Lung (tissue), 12 donors: ENCODE results near the gene ANGPTL2. TPM values are rescaled to one million over a fixed set of nuclear protein-coding genes. Genes with fewer than 3 reads are reported as not detected.

Experiments used
- ATAC-seq: fragments of 200-7000 bp; cut with Tn5 transposase; one replicate; pipeline ENCODE4 v1.9.1; 2020; ENCODE audit warnings: moderate number of reproducible peaks; ENCODE audit not compliant: insufficient read depth, low FRiP score
- DNase-seq, 3 donors: peaks; one replicate each; pipeline ENCODE4 v3.0.0-alpha.2; 2013 to 2017
- H3K27ac ChIP-seq, 2 donors: one replicate each; pipeline ENCODE4 v1.5.1; 2013; ENCODE audit warnings: mild to moderate bottlenecking in 2 of 2, moderate library complexity in 2 of 2, control low read depth in 1 of 2, inconsistent platforms in 1 of 2, low read depth in 1 of 2, low read length in 1 of 2
- H3K27me3 ChIP-seq, 3 donors: one replicate each; pipeline ENCODE4 v1.5.1; 2013; ENCODE audit warnings: low read length in 2 of 3; ENCODE audit not compliant: control insufficient read depth in 3 of 3, insufficient read depth in 3 of 3
- H3K36me3 ChIP-seq, 4 donors: one replicate each; pipeline ENCODE4 v1.5.1; 2013; ENCODE audit warnings: low read length in 4 of 4, mild to moderate bottlenecking in 1 of 4, moderate library complexity in 1 of 4; ENCODE audit not compliant: control insufficient read depth in 4 of 4, insufficient read depth in 4 of 4
- H3K4me1 ChIP-seq, 5 donors: one replicate each; pipeline ENCODE4 v1.5.1; 2013; ENCODE audit warnings: low read length in 5 of 5, mild to moderate bottlenecking in 2 of 5, moderate library complexity in 1 of 5; ENCODE audit not compliant: control insufficient read depth in 5 of 5, insufficient read depth in 5 of 5
- H3K4me3 ChIP-seq: one replicate; pipeline ENCODE4 v1.5.1; 2013; ENCODE audit warnings: mild to moderate bottlenecking, control low read depth, moderate library complexity
- H3K9ac ChIP-seq, 2 donors: one replicate each; pipeline ENCODE4 v1.5.1; 2013; ENCODE audit warnings: low read length in 2 of 2, control low read depth in 1 of 2; ENCODE audit not compliant: insufficient read depth in 1 of 2
- H3K9me3 ChIP-seq, 4 donors: one replicate each; pipeline ENCODE4 v1.5.1; 2013; ENCODE audit warnings: low read length in 3 of 4, mild to moderate bottlenecking in 1 of 4, moderate library complexity in 1 of 4; ENCODE audit not compliant: control insufficient read depth in 4 of 4, insufficient read depth in 3 of 4
- WGBS, 2 donors: extraction: QIAGEN DNeasy Blood & Tissue Kit; methylation state at CpG; one replicate each; pipeline ENCODE4 v1.1.7; 2013; 5-methylcytosine and 5-hydroxymethylcytosine counted together
- polyA plus RNA-seq, 2 donors: library from polyadenylated mRNA; stranded (reverse); fragments of 200-250 nt; gene quantifications; one replicate each; pipeline ENCODE4 v1.2.1, GENCODE V29; 2013
- total RNA-seq, 2 donors: library from RNA; depleted of rRNA in 1 of 2; stranded (reverse); fragments of >200 nt in 1 of 2; gene quantifications; one replicate each; pipeline ENCODE4 v1.2.1, GENCODE V29; 2014 to 2021
- TF ChIP-seq, protein P1 (sequence below): IDR thresholded peaks from 2 replicates; pipeline ENCODE4 v1.5.1; 2012; ENCODE audit warnings: mild to moderate bottlenecking; ENCODE audit errors: control extremely low read depth, extremely low read depth
- donor health status: control.
- donor health status: control.
- donor health status: Bipolar disorder and iron deficiency.
- donor health status: healthy.
- donor health status: DM: yes; HTN: yes; CAD: no.

The ANGPTL2 gene
- total and polyA plus RNA-seq, 4 donors, result 7.5 to 18.8 (median 11.0) TPM

DNA sequence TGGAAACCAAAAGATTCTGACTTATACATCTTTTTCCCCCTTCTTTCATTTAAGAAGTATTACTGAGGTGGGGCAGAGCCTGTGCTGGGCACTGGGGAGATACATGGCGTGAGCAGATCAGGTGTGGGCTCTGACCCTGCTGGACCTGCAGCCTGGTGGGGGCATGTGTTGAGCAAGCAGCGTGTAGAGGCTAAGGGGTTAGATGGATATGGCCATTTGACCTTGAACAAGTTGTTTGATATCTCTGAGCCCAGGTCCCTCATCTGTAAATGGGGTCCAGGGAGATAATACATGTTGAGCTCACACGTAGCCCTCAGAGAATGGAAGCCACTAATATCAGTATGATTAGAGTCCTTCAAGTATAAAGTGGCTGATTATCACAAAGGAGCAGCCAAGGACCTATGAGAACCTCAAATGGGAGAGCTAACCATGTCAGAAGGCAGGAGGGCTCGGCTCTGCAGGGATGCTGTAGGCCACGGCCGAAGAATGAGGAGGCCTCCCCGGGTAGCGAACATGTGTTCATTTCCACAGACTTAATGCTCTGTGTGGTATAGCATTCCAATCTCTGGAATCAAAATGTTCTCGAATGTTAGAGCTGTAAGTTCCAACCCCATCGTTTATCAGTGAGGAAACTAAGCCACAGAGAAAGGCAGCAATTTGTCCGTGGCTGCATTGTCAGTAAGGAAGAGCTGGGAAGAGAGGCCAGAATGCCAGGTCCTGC lies 15.4 kb upstream of the ANGPTL2 start:
- no peak for DNase-seq
- 91 to 96% methylated on average over 11 of the region's 11 CpGs for WGBS, 2 donors

GRCh38 chr9:127136880-127137639 lies 14.6 kb upstream of the ANGPTL2 start:
- ATAC-seq (no peak), DNase-seq (no peak)
- TF ChIP-seq, protein P1, sequence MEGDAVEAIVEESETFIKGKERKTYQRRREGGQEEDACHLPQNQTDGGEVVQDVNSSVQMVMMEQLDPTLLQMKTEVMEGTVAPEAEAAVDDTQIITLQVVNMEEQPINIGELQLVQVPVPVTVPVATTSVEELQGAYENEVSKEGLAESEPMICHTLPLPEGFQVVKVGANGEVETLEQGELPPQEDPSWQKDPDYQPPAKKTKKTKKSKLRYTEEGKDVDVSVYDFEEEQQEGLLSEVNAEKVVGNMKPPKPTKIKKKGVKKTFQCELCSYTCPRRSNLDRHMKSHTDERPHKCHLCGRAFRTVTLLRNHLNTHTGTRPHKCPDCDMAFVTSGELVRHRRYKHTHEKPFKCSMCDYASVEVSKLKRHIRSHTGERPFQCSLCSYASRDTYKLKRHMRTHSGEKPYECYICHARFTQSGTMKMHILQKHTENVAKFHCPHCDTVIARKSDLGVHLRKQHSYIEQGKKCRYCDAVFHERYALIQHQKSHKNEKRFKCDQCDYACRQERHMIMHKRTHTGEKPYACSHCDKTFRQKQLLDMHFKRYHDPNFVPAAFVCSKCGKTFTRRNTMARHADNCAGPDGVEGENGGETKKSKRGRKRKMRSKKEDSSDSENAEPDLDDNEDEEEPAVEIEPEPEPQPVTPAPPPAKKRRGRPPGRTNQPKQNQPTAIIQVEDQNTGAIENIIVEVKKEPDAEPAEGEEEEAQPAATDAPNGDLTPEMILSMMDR, result no peak
- Histone ChIP-seq H3K9ac (no peak overlapping the region), H3K4me3 (no peak overlapping the region), H3K27ac (no peak overlapping the region), H3K9me3 (no peaks in the 10 kb centered on the region), H3K36me3 (no peaks in the 10 kb centered on the region), H3K27me3 (no peaks in the 10 kb centered on the region), H3K4me1 (peaks cover 2 to 42% (median 18%) of the 10 kb centered on the region in 5 donors)
- WGBS, 2 donors, result 93% methylated on average over 5 of the region's 5 CpGs

More for the DNA sequence above, 15.4 kb upstream of the ANGPTL2 start:
- no peak for ATAC-seq
- no peak overlapping the region for H3K9ac ChIP-seq
- no peaks in the 10 kb centered on the region for H3K36me3 ChIP-seq
- peaks cover 2 to 49% (median 16%) of the 10 kb centered on the region in 5 donors for H3K4me1 ChIP-seq
- TF ChIP-seq, protein P1, result no peak
- H3K9me3 ChIP-seq, result no peaks in the 10 kb centered on the region
- H3K27me3 ChIP-seq, result no peaks in the 10 kb centered on the region
- no peak overlapping the region for H3K27ac ChIP-seq
- no peak overlapping the region for H3K4me3 ChIP-seq

DNA sequence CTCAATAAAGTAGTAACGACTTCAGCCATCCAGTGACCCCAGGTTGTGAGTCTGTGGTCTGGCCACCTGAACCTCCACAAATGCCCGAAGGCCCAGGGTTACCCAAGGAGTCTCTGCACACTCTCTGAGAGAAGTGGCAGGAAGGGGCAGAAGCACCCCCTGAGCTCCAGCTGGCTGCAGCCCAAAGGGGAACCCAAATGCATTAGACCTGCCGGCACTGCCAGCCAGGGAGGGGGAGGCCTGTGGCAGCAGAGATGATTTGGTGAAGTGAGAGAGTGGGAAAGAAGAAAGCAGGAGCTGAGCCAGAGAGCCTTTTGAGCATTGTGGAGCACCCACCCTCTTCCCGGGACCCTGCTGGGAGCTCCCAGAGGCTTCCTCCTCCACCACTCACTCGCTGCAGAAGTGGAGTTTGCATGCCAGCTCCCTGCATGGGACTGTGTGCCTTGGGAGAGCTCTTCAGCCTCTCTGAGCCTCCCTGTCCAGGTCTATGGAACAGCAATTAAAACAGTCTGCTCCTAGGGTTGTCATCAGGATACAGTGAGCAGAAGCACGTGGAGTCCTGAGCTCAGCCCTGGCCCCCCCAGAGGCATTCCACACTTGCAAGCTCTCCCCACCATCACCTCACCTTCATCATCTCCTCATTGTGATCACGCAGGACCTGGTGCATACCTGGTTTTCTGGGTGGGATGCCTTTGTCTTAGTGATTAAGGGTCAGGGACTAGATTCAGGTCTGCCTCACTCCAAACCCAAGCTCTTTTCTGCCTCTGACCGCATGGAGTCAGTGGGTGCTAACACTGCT lies 13.8 kb upstream of the ANGPTL2 start:
- no peak for ATAC-seq
- H3K27ac ChIP-seq, result no peak overlapping the region
- TF ChIP-seq, protein P1, result no peak
- H3K4me3 ChIP-seq, result no peak overlapping the region
- DNase-seq, result no peak
- H3K9ac ChIP-seq, result no peak overlapping the region
- WGBS, 2 donors, result 80 to 90% methylated on average over 8 of the region's 8 CpGs
- H3K36me3 ChIP-seq, result no peaks in the 10 kb centered on the region
- peaks cover 3 to 42% (median 18%) of the 10 kb centered on the region in 5 donors for H3K4me1 ChIP-seq
- no peaks in the 10 kb centered on the region for H3K27me3 ChIP-seq
- peaks cover 0 to 1% (median 0%) of the 10 kb centered on the region in 4 donors for H3K9me3 ChIP-seq
